H1 (cell line): Measurements from ENCODE around the gene DENND4C. TPM values are rescaled to one million over a fixed set of nuclear protein-coding genes. Genes with fewer than 3 reads are reported as not detected.

Source experiments
- polyA plus RNA-seq, 7 experiments: library from polyadenylated mRNA; depleted of rRNA in 3 of 7; stranded (reverse) in 5 of 7; unstranded in 2 of 7; fragments of >200 nt in 5 of 7; fragments of 200-250 nt in 2 of 7; gene quantifications; 1 replicate in 5 of 7; 2 replicates in 1 of 7; 4 replicates in 1 of 7; pipeline versions ENCODE4 v1.2.1 to v1.2.3, GENCODE V29; 2011 to 2013; ENCODE audit warnings: missing spikeins in 2 of 7, mixed read lengths in 2 of 7
- total RNA-seq: library from RNA; stranded (reverse); fragmentation: NEBNext Ultra II Directional; extraction: Animal tissue kit (Norgen Biotek cat#: 25700); gene quantifications from 2 replicates; pipeline ENCODE4 v1.2.1, GENCODE V29; 2021
- TF ChIP-seq, protein P1 (sequence below): IDR thresholded peaks from 2 replicates; pipeline ENCODE4 v1.6.1; 2012; ENCODE audit warnings: low read length, inconsistent platforms

DENND4C gene
- total and polyA plus RNA-seq, 2 of the 8 experiments (the other 6 are each of a cell fraction or from before 2014, with no cell fraction given), result 6.9 to 18.9 TPM

DNA sequence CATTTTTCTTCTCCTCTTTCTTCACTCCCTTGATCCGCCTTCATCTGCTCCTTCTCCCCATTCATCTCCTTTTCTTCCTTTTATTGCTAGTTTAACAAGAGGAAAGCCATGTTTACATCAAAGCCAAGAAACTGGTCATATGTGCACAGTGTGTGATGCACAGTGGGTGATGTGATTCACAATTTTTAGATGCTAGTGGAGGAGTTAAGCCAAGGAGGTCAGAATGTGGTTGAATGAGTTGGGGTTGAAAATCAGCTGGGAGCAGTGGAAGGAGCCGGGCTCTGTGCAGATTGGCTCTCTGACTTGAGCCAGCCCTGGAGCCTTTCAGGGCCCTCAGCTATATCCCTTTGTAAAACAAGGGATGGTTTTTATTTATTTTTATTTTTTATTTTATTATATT, 185.7 kb downstream of the DENND4C start (continued):
- TF ChIP-seq, protein P1, sequence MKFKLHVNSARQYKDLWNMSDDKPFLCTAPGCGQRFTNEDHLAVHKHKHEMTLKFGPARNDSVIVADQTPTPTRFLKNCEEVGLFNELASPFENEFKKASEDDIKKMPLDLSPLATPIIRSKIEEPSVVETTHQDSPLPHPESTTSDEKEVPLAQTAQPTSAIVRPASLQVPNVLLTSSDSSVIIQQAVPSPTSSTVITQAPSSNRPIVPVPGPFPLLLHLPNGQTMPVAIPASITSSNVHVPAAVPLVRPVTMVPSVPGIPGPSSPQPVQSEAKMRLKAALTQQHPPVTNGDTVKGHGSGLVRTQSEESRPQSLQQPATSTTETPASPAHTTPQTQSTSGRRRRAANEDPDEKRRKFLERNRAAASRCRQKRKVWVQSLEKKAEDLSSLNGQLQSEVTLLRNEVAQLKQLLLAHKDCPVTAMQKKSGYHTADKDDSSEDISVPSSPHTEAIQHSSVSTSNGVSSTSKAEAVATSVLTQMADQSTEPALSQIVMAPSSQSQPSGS, result no peak
- TF ChIP-seq, all 59 proteins: peak for 0
